GM18499 (cell line): Measurements from ENCODE around the gene HTD2.
A peak's percentile ranks its signal among the peaks of the same experiment; 100 is the strongest.
"Not testable (repeated sequence)": the region's sequence is repeated elsewhere in the genome, so short reads cannot be mapped to it uniquely, and the experiment has no call there.

ENCODE experiments used
- ATAC-seq: cut with Tn5 transposase; IDR thresholded peaks from one replicate; pipeline ENCODE4 v1.9.1; 2021; ENCODE audit warnings: moderate number of reproducible peaks; ENCODE audit not compliant: insufficient read depth, unreplicated experiment

The HTD2 gene

DNA sequence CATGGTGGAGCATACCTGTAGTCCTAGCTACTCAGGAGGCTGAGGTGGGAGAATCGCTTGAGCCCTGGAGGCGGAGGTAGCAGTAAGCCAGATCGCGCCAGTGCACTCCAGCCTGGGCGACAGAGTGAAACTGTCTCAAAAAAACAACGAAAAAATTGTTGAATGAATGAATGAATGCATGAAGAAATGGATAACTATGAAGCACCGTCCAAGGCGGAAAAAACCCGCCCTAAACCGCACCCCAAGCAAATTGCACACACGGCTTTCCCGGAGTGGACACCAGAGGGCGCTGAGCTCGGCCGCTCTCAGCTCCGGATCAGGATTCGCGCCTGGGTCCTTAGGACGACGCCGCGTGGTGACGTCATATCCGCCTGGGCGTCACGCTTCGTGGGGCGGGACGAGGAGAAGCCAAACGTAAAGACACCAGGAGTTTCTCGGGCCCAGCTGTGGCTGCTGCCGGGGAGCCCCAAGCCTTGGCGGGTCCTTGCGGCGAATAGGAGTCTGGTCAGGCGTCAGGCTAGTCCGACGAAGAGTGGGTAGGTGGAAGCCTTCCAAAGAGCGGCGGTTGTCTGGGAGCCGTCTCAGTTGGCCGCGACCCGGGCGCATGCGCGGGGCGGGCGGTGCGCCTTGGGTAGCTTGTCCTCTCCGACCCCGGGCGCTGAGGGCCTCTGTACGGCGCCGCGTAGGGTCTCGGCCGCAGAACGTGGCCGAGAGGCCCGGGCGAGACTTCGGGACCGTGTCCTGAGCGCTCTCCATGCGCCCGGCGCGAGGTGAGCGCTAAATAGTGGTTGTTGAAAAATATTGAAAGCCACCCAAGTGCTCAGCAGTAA lies at the start of gene HTD2, which contains the start of gene RPP14:
TSS of gene HTD2 (plus strand) at position 639 of the 830 bp plus-strand sequence. CDS start 11,094 bp downstream, outside the sequence.
TSS of gene RPP14 (plus strand) at position 364 of the 830 bp plus-strand sequence. CDS start 4,085 bp downstream, outside the sequence.
- ATAC-seq: peak; percentile 78

DNA sequence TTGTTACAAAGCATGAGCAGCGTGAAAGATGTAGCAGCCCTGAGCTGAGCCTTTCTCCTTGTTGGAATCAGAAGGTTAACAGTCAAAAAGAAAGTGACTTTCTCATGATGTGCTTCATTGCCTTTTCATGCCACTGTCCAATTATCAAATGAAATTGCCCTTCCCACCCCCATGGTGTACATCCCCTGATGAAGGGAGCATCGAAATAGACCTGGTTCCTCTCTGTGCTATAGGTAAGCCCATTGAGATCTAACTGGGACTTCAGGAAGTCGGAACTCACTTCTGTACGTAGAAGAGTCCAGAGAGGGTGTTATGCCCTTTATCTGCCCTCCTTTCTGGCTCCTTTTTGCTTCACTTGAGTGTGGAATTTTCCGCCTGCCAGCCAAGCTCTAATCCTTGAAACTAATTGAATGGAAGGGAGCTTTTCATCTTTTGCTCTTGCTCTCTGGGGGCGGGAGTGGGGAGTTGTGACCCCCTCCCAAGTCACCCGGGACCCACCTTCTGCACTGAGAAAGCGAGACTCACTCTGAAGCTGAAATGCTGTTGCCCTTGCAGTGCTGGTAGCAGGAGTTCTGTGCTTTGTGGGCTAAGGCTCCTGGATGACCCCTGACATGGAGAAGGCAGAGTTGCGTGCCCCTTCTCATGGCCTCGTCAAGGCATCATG lies 47.8 kb upstream of the HTD2 start:
- no peak for ATAC-seq

DNA sequence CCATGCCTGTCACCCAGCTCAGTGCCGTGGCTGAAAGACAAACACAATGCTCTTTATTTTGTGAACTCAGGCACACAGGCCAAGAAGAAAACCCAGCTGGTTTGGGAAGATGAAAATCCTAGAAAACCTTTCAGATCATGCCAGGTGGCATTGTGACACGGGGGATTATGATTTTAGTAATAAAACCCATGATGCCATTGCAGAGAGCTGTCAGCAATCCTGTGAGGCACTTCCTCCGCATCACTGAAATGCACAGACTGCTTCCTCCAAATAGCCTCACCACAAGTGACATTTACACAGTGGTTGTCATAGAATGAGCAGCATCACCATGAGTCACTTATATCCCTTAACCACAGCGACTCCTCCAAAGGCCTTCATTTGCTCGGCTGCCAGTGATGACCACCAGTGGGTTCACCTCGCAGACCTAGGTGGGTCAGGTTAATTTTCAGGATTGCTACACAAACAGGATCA lies 46.0 kb upstream of the HTD2 start:
- ATAC-seq: no peak

DNA sequence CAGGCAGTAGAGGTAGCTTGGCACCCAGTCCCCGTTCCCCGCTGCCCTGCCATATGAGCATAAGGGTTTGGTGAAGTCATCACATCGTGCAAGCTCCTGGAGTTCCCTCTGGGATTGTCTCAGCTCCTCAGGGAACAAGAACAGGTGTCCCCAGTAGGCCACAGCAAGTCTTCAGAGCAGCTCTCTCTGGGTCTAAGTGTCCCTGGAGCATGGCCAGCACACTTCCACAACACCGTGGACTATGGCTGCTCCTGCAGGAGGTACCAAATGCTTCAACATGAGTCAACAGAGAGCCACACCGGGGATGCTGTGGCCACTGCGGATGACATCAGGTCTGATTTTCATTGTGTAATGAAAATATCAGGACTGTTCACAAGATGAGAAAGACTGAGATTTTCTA lies 45.6 kb upstream of the HTD2 start:
- no peak for ATAC-seq

DNA sequence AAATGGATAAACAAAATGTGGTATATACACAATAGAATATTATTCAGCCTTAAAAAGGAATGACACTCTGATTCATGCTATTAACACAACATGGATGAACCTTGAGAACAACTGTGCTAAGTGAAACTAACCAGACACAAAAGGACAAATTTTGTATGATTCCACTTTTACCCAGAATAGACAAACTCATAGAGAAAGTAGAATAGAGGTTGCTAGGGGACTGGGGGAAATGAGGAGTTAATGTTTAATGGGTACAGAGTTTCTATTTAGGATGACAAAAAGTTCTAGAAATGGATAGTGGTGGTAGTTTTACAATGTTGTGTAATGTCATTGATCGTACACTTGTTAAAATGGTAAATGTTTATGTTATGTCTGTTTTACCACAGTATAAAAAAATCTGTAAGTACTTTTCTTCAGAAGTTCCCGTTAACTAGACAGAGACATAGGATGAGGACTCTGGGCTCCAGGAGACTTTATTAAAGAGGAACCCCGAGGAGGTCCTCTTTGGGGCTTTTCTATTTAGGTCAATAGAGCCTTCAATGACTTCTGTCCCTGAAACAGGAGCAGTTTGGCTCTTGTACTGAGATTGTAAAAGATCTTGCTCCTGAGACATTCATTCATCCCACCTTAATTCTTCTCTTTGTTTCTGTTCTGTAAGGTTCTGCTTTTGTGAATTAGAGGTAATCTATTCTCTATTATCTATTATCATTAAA lies 44.2 kb upstream of the HTD2 start:
- ATAC-seq: no peak

DNA sequence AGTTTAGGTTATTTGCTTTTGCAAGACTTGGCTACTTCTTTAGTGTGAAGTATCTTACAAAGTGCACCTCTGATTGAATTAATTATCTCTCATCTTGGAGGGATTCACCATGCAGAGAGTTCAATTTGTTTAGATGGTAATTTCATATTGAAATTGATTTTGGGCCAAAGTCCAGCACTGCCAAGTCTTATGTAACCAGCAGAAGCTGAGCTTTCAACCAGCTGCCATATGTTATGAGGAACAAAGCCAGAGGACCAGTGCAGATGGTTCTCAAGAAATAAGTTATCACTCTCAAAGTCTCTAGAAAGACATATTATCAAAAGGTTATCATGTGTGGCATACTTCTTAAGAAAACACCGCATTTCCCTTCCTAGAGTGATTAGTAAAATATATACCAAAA lies 39.7 kb upstream of the HTD2 start:
- ATAC-seq: no peak

DNA sequence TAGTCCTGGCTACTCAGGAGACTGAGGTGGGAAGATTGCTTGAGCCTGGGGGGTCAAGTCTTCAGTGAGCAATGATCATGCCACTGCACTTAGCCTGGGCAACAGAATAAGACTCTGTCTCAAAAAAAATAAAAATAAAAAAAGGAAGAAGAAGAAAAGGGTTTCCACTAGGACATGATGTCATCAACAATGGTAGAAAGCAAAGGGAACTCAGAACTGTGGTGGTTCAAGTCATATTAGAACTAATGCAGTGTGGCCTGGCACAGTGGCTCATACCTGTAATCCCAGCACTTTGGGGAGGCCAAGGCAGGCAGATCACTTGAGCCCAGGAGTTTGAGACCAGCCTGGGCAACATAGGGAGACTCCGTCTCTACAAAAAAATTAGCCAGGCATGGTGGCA lies 38.8 kb upstream of the HTD2 start:
- not testable (repeated sequence) for ATAC-seq

DNA sequence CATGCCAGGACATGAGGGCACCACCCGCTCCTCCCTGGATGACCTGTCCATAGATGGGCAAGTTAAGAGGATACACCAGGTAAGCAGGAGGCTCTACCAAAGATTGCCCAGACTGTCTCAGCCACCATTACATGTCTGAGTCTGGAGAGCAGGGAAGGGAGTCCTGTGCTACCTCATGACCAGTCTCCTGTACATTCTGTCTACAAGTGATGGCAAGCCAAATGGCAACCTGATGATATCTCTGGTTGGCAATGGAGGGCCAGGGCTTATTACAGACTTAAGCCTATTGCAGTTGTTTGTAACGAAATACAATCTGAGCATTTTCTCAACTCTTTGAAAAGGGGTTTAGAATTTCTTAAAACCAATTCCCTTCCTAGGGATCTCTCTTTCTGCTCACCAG lies 37.0 kb upstream of the HTD2 start:
- no peak for ATAC-seq

DNA sequence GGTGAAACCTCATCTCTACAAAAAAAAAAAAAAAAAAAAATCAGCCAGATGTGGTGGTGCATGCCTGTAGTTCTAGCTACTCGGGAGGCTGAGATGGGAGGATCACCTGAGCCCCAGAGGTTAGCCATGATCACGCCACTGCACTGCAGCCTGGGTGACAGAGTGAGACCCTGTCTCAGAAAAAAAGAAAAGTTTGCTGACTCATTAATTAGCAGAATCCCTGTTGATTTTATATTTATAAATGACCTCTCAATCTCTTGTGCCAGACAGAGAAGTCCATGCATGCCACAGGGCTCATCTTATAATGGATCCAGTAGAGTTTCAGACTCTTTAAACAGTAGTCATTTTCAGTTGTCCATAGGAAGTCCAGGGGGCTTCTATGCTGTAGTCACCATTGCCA lies 35.8 kb upstream of the HTD2 start:
- ATAC-seq: no peak

DNA sequence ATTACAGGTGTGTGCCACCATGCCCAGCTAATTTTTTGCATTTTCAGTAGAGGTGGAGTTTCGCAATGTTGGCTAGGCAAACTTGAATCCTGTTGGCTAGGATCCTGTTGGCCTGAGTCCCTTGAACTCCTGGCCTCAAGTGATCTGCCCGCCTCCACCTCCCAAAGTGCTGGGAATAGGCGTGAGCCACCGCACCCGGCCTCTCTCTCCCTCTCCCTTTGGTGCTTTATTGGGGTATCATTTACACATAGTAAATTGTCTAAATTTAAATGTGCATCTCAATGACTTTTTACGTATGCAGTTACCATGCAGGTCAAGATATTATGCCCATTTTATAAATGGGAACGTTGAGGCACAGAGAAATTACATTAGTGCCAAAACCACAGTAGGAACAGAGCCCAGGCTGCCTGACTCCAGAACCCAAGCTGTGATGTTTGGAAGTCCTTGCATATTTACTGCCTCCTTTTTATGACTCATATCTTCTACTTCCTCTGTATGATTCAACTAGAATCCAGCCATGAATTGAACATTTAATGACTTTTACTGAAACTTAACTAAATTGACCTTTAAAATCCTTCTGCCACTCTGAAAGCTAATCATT lies 34.3 kb upstream of the HTD2 start:
- ATAC-seq: no peak

DNA sequence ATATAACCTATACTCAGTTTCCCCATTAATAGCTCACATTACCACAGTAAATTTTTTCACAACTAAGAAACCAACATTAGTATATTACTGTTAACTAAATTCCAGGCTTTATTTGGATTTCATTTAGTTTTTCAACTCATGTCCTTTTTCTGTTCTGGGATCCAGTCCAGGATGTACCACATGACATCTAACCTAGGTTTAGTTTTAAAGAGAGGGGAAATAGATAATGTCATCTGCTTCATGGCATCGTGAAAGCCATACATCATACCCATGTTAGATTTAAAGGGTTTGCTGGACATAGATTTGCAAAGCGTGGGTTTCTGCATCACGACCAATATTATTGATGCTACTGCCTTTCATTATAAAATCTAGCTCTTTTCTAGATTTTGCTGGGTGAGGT lies 33.4 kb upstream of the HTD2 start:
- no peak for ATAC-seq

DNA sequence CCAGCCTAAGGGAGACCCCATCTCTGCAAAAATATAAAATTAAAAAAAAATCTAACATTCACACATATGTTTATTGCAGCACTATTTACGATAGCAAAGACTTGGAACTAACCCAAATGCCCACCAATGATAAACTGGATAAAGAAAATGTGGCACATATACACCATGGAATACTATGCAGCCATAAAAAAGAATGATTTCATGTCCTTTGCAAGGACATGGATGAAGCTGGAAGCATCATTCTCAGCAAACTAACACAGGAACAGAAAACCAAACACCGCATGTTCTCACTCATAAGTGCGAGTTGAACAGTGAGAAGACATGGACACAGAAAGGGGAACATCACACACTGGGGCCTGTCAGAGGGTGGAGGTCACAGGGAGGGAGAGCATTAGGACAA lies 33.0 kb upstream of the HTD2 start:
- not testable (repeated sequence) for ATAC-seq

DNA sequence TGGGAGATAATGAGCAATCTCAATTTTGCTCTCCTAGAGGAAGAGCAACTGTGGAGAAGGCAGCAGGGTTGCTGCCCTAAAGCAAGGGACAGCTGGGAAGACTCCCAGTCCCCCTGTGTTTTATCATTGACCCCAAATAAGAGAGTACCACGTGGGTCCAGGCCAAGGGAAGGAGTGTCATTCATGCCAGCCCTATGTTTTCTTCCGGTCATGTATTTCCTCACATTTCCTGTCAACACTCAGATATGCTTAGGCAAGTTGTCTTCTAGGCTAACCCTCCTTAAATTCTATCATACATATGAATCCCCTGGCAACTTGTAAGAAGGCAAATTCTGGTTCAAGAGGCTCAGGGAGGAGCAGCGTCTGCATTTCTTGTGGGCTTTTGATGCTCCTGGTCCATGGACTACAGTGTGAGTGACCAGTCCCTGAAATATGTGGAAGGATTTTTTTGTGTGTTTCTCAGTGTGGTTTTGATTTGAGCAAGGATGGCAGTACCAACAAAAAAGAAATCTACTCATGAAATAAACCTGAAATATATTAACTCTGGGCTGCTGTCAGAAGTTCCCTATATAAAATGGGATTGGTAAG lies 32.2 kb upstream of the HTD2 start:
- ATAC-seq: no peak

DNA sequence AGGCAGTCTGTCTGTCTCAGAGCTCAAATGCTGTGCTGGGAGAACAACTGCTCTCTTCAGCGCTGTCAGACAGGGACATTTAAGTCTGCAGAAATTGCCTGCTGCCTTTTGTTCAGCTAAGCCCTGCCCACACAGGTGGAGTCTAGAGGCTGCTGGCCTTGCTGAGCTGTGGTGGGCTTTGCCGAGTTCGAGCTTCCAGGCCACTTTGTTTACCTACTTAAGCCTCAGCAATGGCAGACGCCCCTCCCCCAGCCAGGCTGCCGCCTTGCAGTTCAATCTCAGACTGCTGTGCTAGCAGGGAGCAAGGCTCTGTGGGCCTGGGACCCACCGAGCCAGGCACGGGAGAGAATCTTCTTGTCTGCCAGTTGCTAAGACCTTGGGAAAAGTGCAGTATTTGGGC lies 25.3 kb upstream of the HTD2 start:
- no peak for ATAC-seq

DNA sequence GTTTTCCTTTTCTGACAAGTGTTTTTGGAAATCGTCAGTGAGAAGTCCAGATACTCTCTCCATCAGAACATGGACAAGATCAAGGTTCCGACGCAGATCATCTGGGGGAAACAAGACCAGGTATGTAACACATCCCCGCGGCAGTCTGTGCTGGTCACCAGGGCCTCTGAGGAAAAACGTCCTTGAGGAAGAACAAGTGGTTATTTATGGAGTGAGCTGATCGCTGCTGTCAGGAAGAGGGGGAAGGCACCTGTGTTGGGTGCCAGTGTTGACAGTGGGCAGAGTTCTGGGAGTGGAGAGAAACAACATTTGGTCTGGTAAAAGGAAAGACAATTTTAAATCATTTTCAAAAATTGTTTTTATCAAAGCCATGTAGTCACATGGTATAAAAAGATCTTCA lies 21.0 kb upstream of the HTD2 start:
- no peak for ATAC-seq

DNA sequence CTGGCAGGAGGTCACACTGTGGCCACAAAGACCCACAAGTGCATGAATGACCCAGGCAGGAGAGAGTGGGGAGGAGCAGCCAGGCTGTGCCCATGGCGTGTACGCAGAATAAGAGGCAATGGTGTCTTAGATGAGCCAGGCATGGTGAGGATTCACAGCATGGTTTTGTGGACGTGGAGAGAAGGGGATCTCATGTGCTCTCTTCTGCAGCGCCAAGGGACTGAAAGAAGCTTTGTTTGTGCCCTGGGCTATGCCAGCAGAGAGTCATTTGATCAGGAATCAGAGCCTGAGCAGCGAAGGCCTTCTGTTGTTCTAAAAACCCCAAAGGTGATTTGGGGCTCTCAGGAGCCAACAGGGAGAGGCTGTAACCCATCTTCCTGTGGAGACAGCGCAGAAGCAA lies 19.0 kb upstream of the HTD2 start:
- no peak for ATAC-seq

DNA sequence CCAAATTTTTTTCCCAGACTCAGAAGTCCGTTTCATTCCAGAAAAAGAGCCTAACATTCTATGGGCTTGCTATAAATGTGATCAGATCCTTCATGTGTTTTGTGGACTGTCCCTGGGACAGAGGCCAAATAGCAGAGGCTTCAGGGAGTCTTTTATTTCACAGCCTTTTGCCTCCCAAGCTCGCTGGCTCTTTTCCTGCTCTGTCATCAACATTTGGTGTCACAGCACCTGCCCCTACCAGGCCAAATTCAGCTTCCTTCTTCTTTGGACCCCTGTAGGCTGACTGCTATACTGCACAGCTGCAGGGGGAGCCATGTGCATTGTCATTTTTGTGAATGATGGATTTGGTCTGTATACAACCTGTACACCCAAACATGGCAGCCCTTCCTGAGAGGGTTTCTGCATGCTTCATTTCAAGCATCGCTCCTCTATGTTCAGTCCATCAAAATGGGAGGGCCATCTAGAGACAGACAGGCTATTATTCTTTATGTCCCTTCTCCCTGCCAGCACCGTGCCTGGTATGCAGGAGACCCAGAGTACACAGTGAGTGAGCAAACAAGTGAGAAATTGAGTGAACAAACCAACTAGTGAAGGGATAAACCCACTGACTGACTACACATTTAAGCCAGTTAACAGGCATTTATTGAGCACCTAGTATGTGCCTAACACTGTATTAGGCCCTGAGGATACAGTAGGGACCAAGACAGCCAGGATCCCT lies 18.1 kb upstream of the HTD2 start:
- no peak for ATAC-seq

DNA sequence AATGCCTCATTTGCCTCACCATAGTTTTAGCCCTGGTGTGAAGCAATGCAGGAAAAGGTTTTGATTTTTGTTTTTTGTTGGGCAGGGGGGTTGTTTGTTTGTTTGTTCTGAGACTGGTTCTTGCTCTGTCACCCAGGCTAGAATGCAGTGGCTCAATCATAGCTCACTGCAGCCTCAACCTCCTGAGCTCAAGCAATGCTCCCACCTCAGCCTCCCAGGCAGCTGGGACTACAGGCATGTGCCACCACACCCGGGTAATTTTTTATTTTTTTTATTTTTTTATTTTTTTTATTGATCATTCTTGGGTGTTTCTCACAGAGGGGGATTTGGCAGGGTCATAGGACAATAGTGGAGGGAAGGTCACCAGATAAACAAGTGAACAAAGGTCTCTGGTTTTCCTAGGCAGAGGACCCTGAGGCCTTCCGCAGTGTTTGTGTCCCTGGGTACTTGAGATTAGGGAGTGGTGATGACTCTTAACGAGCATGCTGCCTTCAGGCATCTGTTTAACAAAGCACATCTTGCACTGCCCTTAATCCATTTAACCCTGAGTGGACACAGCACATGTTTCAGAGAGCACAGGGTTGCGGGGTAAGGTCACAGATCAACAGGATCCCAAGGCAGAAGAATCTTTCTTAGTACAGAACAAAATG lies 17.2 kb upstream of the HTD2 start:
- not testable (repeated sequence) for ATAC-seq

DNA sequence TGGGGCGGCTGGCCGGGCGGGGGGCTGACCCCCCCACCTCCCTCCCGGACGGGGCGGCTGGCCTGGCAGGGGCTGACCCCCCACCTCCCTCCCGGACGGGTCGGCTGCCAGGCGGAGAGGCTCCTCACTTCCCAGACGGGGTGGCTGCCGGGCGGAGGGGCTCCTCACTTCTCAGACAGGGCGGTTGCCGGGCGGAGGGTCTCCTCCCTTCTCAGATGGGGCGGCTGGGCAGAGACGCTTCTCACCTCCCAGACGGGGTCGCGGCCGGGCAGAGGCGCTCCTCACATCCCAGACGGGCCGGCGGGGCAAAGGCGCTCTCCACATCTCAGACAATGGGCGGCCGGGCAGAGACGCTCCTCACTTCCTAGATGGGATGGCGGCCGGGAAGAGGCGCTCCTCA lies 15.9 kb upstream of the HTD2 start:
- not testable (repeated sequence) for ATAC-seq
